ENCODE measurements around the gene TMEM127.

GRCh38 chr2:96308248-96308647 is 42.5 kb upstream of the TMEM127 start:
- TF ChIP-seq EZH2 (IDR thresholded peaks at IDR 0.05; ENCODE audit: insufficient read depth, poor library complexity, severe bottlenecking) (no peak), EZH2phosphoT487 (IDR thresholded peaks at IDR 0.05; ENCODE audit: insufficient read depth, low read depth) (no peak)
